HepG2 (cell line): ENCODE results near the gene SH3PXD2A. TPM values are rescaled to one million over a fixed set of nuclear protein-coding genes. Genes with fewer than 3 reads are reported as not detected.

Experiments
- CHCHD3 ChIP-seq: sonication (generic); formaldehyde crosslinking; IDR thresholded peaks from 2 replicates; pipeline ENCODE4 v1.8.0; 2022; ENCODE audit warnings: mild to moderate bottlenecking, missing genetic modification reagents, moderate library complexity
- CSRNP2 ChIP-seq: sonication (generic); formaldehyde crosslinking; conservative IDR thresholded peaks from 2 replicates; pipeline ENCODE4 v1.8.0; 2022; ENCODE audit warnings: low read depth, missing genetic modification reagents
- FOXA1 ChIP-seq, 2 experiments: fragments of 450-650 bp in 1 of 2; sonication (generic) in 1 of 2; formaldehyde crosslinking in 1 of 2; IDR thresholded peaks; 2 replicates each; pipeline versions ENCODE4 v1.4.0 to v1.6.1; 2016 to 2020; ENCODE audit warnings: missing genetic modification reagents in 1 of 2
- HDAC2 ChIP-seq: sonication (generic); formaldehyde crosslinking; IDR thresholded peaks from 2 replicates; pipeline ENCODE4 v1.4.0; 2020; ENCODE audit warnings: missing genetic modification reagents
- KLF9 ChIP-seq: IDR thresholded peaks from 2 replicates; pipeline ENCODE4 v1.6.1; 2016; ENCODE audit warnings: low read depth
- MYC ChIP-seq: sonication (generic); formaldehyde crosslinking; IDR thresholded peaks from 2 replicates; pipeline ENCODE4 v1.9.0; 2021; ENCODE audit warnings: missing genetic modification reagents, borderline replicate concordance
- NCOA2 ChIP-seq: sonication (generic); formaldehyde crosslinking; IDR thresholded peaks from 2 replicates; pipeline ENCODE4 v1.8.0; 2022; ENCODE audit warnings: inconsistent platforms
- PHF20 ChIP-seq: sonication (generic); formaldehyde crosslinking; IDR thresholded peaks from 2 replicates; pipeline ENCODE4 v1.5.0; 2020; ENCODE audit warnings: mild to moderate bottlenecking, missing genetic modification reagents
- POGZ ChIP-seq: sonication (generic); formaldehyde crosslinking; IDR thresholded peaks from 2 replicates; pipeline ENCODE4 v1.4.0; 2020; ENCODE audit warnings: mild to moderate bottlenecking, missing genetic modification reagents
- RCOR2 ChIP-seq: IDR thresholded peaks from 2 replicates; pipeline ENCODE4 v1.6.1; 2016; ENCODE audit warnings: missing biosample characterization, missing genetic modification reagents
- RORA ChIP-seq: sonication (generic); formaldehyde crosslinking; IDR thresholded peaks from 2 replicates; pipeline ENCODE4 v1.5.0; 2020; ENCODE audit warnings: mild to moderate bottlenecking, missing genetic modification reagents, moderate library complexity
- SATB2 ChIP-seq: sonication (generic); formaldehyde crosslinking; IDR thresholded peaks from 2 replicates; pipeline ENCODE4 v1.5.0; 2020; ENCODE audit warnings: missing genetic modification reagents
- SP5 ChIP-seq: IDR thresholded peaks from 2 replicates; pipeline ENCODE4 v1.6.1; 2016; ENCODE audit warnings: low read depth, borderline replicate concordance
- TCF7L2 ChIP-seq: IDR thresholded peaks from 2 replicates; pipeline ENCODE4 v1.6.1; 2011; ENCODE audit warnings: mild to moderate bottlenecking, low read depth, low read length, moderate library complexity
- ZNF12 ChIP-seq: sonication (generic); formaldehyde crosslinking; IDR thresholded peaks from 2 replicates; pipeline ENCODE4 v1.5.0; 2020; ENCODE audit warnings: missing genetic modification reagents
- ZNF512B ChIP-seq: sonication (generic); formaldehyde crosslinking; IDR thresholded peaks from 2 replicates; pipeline ENCODE4 v1.5.1; 2020; ENCODE audit warnings: missing genetic modification reagents, mild to moderate bottlenecking, borderline replicate concordance
- ZNF773 ChIP-seq: sonication (generic); formaldehyde crosslinking; IDR thresholded peaks from 2 replicates; pipeline ENCODE4 v1.4.0; 2020; ENCODE audit warnings: missing genetic modification reagents, borderline replicate concordance
- ZNF878 ChIP-seq: sonication (generic); formaldehyde crosslinking; IDR thresholded peaks from 2 replicates; pipeline ENCODE4 v1.8.1; 2023; ENCODE audit warnings: mild to moderate bottlenecking, missing genetic modification reagents, moderate library complexity
- ZSCAN29 ChIP-seq: sonication (generic); formaldehyde crosslinking; conservative IDR thresholded peaks from 2 replicates; pipeline ENCODE4 v1.4.0; 2020; ENCODE audit warnings: mild to moderate bottlenecking, missing genetic modification reagents
- ZZZ3 ChIP-seq: sonication (generic); formaldehyde crosslinking; IDR thresholded peaks from 2 replicates; pipeline ENCODE4 v1.4.0; 2020; ENCODE audit warnings: missing genetic modification reagents, mild to moderate bottlenecking, borderline replicate concordance
- polyA plus RNA-seq, 8 experiments: library from polyadenylated mRNA; depleted of rRNA in 3 of 8; stranded (reverse) in 7 of 8; unstranded in 1 of 8; fragments of >200 nt; fragmentation: Illumina TruSeq in 4 of 8; extraction: Trizol in 4 of 8; gene quantifications; 2 replicates each; pipeline versions ENCODE4 v1.2.1 to v1.2.3, GENCODE V29; 2011 to 2016; ENCODE audit warnings: low read depth in 4 of 8, missing spikeins in 1 of 8, mixed read lengths in 1 of 8; ENCODE audit not compliant: insufficient read depth in 1 of 8
- total RNA-seq, 5 experiments: library from RNA; depleted of rRNA; stranded (reverse); fragments of >200 nt; fragmentation: Illumina TruSeq; extraction: Trizol; gene quantifications; 2 replicates each; pipeline ENCODE4 v1.2.3, GENCODE V29; 2016; ENCODE audit warnings: low read depth in 1 of 5
- TF ChIP-seq, protein P1 (sequence below): IDR thresholded peaks from 2 replicates; pipeline ENCODE4 v1.6.1; 2018; ENCODE audit warnings: missing genetic modification reagents
- TF ChIP-seq, protein P2 (sequence below): fragments of 450-650 bp; IDR thresholded peaks from 2 replicates; pipeline ENCODE4 v1.6.1; 2017
- TF ChIP-seq, protein P3 (sequence below): sonication (generic); formaldehyde crosslinking; IDR thresholded peaks from 2 replicates; pipeline ENCODE4 v1.8.0; 2022; ENCODE audit warnings: missing genetic modification reagents, mild to moderate bottlenecking, inconsistent platforms, borderline replicate concordance

Gene SH3PXD2A
- total and polyA plus RNA-seq, 2 of the 13 experiments (the other 11 are each of a cell fraction or from before 2014, with no cell fraction given): 11.1 to 11.3 TPM

- TF ChIP-seq ZNF512B (CRISPR knock-in tag) (no peak), POGZ (CRISPR knock-in tag) (0 out of 2 replicates have a peak, but pooled peaks have one; percentile 46), ZNF12 (CRISPR knock-in tag) (peak; percentile 59; the same call in 1 of the 2 replicates), PHF20 (CRISPR knock-in tag) (no peak), FOXA1 (IDR thresholded peaks at IDR 0.05) (no peak), FOXA1 (CRISPR knock-in tag; IDR thresholded peaks at IDR 0.05) (peak; percentile 53), CHCHD3 (CRISPR knock-in tag) (no peak), ZZZ3 (CRISPR knock-in tag) (no peak), RORA (CRISPR knock-in tag) (no peak), MYC (no peak), TCF7L2 (no peak), ZNF878 (CRISPR knock-in tag) (no peak), HDAC2 (peak; percentile 29; the same call in 1 of the 2 replicates), ZNF773 (no peak), KLF9 (CRISPR knock-in tag) (no peak), NCOA2 (CRISPR knock-in tag) (no peak), SP5 (CRISPR knock-in tag) (no peak), RCOR2 (CRISPR knock-in tag) (no peak), SATB2 (CRISPR knock-in tag) (no peak), ZSCAN29 (no peak), CSRNP2 (CRISPR knock-in tag) (no peak)
- TF ChIP-seq, protein P1, sequence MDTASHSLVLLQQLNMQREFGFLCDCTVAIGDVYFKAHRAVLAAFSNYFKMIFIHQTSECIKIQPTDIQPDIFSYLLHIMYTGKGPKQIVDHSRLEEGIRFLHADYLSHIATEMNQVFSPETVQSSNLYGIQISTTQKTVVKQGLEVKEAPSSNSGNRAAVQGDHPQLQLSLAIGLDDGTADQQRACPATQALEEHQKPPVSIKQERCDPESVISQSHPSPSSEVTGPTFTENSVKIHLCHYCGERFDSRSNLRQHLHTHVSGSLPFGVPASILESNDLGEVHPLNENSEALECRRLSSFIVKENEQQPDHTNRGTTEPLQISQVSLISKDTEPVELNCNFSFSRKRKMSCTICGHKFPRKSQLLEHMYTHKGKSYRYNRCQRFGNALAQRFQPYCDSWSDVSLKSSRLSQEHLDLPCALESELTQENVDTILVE (CRISPR knock-in tag): no peak
- TF ChIP-seq, protein P2, sequence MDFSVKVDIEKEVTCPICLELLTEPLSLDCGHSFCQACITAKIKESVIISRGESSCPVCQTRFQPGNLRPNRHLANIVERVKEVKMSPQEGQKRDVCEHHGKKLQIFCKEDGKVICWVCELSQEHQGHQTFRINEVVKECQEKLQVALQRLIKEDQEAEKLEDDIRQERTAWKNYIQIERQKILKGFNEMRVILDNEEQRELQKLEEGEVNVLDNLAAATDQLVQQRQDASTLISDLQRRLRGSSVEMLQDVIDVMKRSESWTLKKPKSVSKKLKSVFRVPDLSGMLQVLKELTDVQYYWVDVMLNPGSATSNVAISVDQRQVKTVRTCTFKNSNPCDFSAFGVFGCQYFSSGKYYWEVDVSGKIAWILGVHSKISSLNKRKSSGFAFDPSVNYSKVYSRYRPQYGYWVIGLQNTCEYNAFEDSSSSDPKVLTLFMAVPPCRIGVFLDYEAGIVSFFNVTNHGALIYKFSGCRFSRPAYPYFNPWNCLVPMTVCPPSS: no peak
- TF ChIP-seq, protein P3, sequence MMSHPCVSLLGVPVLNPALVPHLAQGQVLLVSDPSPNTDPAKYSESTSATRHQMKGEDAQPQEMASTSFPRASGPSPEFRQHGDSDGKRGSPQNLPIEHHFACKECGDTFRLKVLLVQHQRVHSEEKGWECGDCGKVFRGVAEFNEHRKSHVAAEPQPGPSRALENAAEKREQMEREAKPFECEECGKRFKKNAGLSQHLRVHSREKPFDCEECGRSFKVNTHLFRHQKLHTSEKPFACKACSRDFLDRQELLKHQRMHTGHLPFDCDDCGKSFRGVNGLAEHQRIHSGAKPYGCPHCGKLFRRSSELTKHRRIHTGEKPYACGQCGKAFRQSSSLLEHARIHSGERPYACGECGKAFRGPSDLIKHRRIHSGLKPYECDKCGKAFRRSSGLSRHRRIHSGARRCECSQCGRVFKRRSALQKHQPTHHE (CRISPR knock-in tag): no peak
These were observed 73.9 kb downstream of the SH3PXD2A start (continued) for GRCh38 chr10:103781329-103782061.
